ENCODE results near the gene PASK. TPM values are rescaled to one million over a fixed set of nuclear protein-coding genes. Genes with fewer than 3 reads are reported as not detected.
A peak's percentile ranks its signal among the peaks of the same experiment; 100 is the strongest.

The PASK gene
- total RNA-seq, 1 donor from 2014 or later = 64.2 TPM

- no peak for TF ChIP-seq CTCF (conservative IDR thresholded peaks at IDR 0.05)
- no peaks in the 10 kb centered on the region for H3K27me3 Mint-ChIP-seq (ENCODE audit: low read depth)
- H3K4me3 Mint-ChIP-seq = no peak overlapping the region
- no peak overlapping the region for H3K27ac Mint-ChIP-seq (ENCODE audit: unreplicated experiment)
- H3K4me1 Mint-ChIP-seq = no peaks in the 10 kb centered on the region
- DNase-seq (ENCODE audit: low read depth, low spot score) = no peak
- H3K36me3 Mint-ChIP-seq (ENCODE audit: low read depth) = no peaks in the 10 kb centered on the region
- H3K9me3 Mint-ChIP-seq = no peaks in the 10 kb centered on the region
Observed at GRCh38 chr2:241157841-241158545, 8.7 kb upstream of the PASK start.

- TF ChIP-seq CTCF (conservative IDR thresholded peaks at IDR 0.05) = no peak
- H3K27me3 Mint-ChIP-seq (ENCODE audit: low read depth) = no peaks in the 10 kb centered on the region
- no peak overlapping the region for H3K27ac Mint-ChIP-seq (ENCODE audit: unreplicated experiment)
- H3K9me3 Mint-ChIP-seq = no peaks in the 10 kb centered on the region
- H3K36me3 Mint-ChIP-seq (ENCODE audit: low read depth) = no peaks in the 10 kb centered on the region
- no peak for DNase-seq (ENCODE audit: low read depth, low spot score)
- H3K4me1 Mint-ChIP-seq = peaks cover 4% of the 10 kb centered on the region
- no peak overlapping the region for H3K4me3 Mint-ChIP-seq
Observed at GRCh38 chr2:241156971-241157441, 7.7 kb upstream of the PASK start.

GRCh38 chr2:241155936-241156335, 6.7 kb upstream of the PASK start:
- Mint-ChIP-seq H3K36me3 (ENCODE audit: low read depth) (no peaks in the 10 kb centered on the region), H3K4me3 (peak overlapping the region; percentile 54), H3K27me3 (ENCODE audit: low read depth) (no peaks in the 10 kb centered on the region), H3K27ac (ENCODE audit: unreplicated experiment) (no peak overlapping the region), H3K9me3 (no peaks in the 10 kb centered on the region), H3K4me1 (peaks cover 15% of the 10 kb centered on the region)
- TF ChIP-seq CTCF (conservative IDR thresholded peaks at IDR 0.05) = no peak
- DNase-seq (ENCODE audit: low read depth, low spot score) = no peak

- H3K4me1 Mint-ChIP-seq = peaks cover 25% of the 10 kb centered on the region
- no peaks in the 10 kb centered on the region for H3K36me3 Mint-ChIP-seq (ENCODE audit: low read depth)
- no peak for DNase-seq (ENCODE audit: low read depth, low spot score)
- H3K27me3 Mint-ChIP-seq (ENCODE audit: low read depth) = no peaks in the 10 kb centered on the region
- H3K9me3 Mint-ChIP-seq = no peaks in the 10 kb centered on the region
- TF ChIP-seq CTCF (conservative IDR thresholded peaks at IDR 0.05) = no peak
- H3K27ac Mint-ChIP-seq (ENCODE audit: unreplicated experiment) = no peak overlapping the region
- no peak overlapping the region for H3K4me3 Mint-ChIP-seq
Observed at GRCh38 chr2:241154915-241155314, 5.6 kb upstream of the PASK start.

GRCh38 chr2:241153616-241154015, 4.3 kb upstream of the PASK start:
- H3K4me1 Mint-ChIP-seq = peaks cover 31% of the 10 kb centered on the region
- no peak for DNase-seq (ENCODE audit: low read depth, low spot score)
- H3K9me3 Mint-ChIP-seq = no peaks in the 10 kb centered on the region
- H3K27me3 Mint-ChIP-seq (ENCODE audit: low read depth) = no peaks in the 10 kb centered on the region
- TF ChIP-seq CTCF (conservative IDR thresholded peaks at IDR 0.05) = no peak
- no peak overlapping the region for H3K27ac Mint-ChIP-seq (ENCODE audit: unreplicated experiment)
- peak overlapping the region; percentile 68 for H3K4me3 Mint-ChIP-seq
- no peaks in the 10 kb centered on the region for H3K36me3 Mint-ChIP-seq (ENCODE audit: low read depth)
